NOMO-1 (cell line): ENCODE data around the gene AMMECR1.
"Not testable (repeated sequence)": the region's sequence is repeated elsewhere in the genome, so short reads cannot be mapped to it uniquely, and the experiment has no call there.

ENCODE experiments used
- DNase-seq, 2 experiments: peaks; one replicate each; lab custom pipeline; 2025; ENCODE audit not compliant: unreplicated experiment in 2 of 2; lab: John Stamatoyannopoulos, UW

The AMMECR1 gene

DNA sequence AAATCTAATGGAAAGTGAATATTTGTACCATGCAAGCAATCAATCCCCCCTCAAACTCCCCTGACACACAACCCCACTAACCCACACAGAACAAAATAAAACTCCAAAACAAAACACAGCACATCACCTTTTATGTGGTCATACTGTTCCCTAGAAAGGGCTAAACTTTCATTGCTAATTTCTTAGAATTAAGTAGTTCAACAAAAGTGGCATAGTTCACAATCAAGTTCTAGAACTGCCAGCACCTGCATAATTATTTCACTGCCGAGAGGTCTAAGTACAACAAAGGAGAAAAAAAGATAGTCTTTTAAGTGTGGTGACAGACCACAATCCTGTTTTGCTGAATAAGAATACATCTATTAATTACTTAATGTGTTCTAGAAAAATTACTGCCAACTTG lies 58.8 kb downstream of the AMMECR1 start:
- no peak for DNase-seq

- DNase-seq, result no peak
Measured at GRCh38 chrX:110258552-110258951, 59.3 kb downstream of the AMMECR1 start.

- no peak for DNase-seq
Measured at GRCh38 chrX:110257889-110258288, 60.0 kb downstream of the AMMECR1 start.

DNA sequence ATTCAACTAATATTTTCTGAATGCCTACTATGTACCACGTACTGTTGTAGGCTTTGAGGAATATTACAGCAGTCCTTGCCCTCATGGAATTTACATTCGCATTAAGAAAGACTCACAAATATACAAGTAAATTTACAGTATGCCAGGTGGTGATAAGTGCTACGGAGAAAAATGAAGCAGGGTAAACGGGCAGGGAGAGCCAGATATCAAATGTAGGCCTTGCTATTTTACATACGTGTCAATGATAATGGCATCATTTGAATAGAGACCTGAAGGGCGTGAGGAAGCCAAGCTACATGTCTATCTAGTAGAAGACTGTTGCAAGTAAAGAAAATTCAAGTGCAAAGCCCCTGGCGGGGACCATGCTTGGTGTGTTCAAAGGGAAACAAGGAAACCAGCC lies 65.2 kb downstream of the AMMECR1 start:
- DNase-seq, result no peak

- DNase-seq, result no peak
Measured at GRCh38 chrX:110251961-110252360, 65.9 kb downstream of the AMMECR1 start.

- DNase-seq, result no peak
Measured at GRCh38 chrX:110251526-110251925, 66.4 kb downstream of the AMMECR1 start.

DNA sequence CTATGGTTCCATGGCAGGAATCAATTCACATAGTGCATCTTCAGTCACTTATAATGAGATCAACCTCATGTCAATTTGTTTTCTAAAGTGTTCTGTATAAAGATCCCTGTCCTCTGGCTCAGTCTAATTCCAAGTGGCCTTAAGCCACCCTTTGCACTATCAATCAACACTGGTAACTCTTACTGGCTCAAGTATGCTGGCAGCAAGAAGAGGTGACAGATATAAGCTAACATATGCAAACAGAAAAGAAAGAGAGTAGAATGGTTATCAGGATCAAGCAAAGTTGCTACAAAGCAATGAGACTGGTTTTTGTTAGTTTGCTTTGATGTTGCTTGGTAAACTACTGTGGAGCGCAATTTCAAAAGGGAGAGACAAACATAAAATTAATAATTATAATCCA lies 67.0 kb downstream of the AMMECR1 start:
- no peak for DNase-seq

GRCh38 chrX:110248578-110248977 lies 69.3 kb downstream of the AMMECR1 start:
- DNase-seq, result no peak

DNA sequence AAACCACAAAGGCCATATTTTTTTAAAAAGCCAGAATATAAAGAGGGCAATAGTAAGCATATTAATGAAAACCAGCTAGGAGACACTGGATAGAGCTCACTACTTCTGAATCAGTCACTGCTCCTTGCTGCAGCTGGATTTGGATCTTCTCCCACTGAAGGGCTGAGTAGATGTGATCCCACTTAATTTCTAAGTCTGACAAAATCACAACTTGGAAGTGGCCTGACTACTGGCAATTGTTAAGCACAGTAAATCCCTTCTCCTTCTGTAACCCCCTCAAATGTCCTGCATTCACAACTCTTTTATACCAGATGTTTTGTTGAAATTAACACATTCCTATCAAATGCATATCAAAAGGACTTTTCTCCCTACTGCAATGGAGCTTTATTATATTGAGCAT lies 72.9 kb downstream of the AMMECR1 start:
- no peak for DNase-seq

- no peak for DNase-seq
Measured at GRCh38 chrX:110242371-110242770, 75.5 kb downstream of the AMMECR1 start.

DNA sequence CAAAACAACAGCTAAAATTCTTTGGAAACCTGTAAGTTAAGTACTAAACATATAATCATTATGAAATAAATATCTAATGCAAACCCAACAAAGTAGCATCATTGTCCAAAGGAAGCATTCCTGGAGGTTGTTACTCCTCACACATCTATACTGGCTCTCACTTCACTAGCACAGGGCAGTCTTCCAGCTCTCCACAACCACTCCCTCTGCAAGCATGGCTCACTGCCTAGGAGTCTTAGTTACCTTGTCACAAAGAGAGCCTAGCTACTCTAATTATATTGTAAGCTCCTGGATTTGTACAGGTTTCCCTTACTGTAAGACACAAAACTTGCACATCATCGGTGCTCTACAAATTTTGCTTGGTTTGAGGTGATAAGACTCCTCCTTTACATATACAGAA lies 76.1 kb downstream of the AMMECR1 start:
- DNase-seq, result no peak

DNA sequence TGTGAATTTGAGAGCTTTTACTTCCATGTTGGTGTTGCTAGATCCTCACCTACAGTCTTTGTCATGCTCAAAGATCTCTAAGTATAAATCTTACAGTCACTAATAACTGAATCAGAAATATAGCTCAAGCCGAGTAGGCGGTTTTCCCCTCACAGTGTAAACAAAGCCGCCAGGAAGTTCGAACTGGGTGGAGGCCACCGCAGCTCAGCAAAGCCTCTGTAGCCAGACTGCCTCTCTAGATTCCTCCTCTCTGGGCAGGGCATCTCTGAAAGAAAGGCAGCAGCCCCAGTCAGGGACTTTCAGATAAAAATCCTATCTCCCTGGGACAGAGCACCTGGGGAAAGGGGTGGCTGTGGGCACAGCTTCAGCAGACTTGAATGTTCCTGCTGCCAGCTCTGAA lies 79.6 kb downstream of the AMMECR1 start:
- not testable (repeated sequence) for DNase-seq

GRCh38 chrX:110231485-110231884 lies 86.4 kb downstream of the AMMECR1 start:
- not testable (repeated sequence) for DNase-seq

GRCh38 chrX:110229497-110230111 lies 88.3 kb downstream of the AMMECR1 start:
- not testable (repeated sequence) for DNase-seq

- no peak for DNase-seq
Measured at GRCh38 chrX:110228453-110228852, 89.4 kb downstream of the AMMECR1 start.

DNA sequence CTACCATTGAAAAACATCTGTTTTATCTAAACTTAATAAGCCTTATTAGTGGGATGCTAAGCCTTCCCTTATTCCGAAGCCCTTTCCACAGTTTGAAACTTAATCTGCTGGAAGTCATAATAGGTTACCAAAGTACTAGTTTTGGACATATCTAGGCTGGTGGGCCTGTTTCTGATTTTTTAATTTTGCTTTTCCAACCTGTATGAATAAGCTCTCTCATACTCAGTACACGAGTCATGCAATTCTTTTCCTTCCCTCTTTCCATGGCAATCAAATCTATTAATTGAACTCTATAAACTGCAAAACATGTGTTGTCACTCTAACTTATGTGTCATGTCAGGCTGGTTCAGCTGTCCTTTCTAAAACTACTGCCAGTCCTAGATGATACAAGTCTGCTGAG lies 91.0 kb downstream of the AMMECR1 start:
- DNase-seq, result no peak

GRCh38 chrX:110224926-110225617 lies 92.8 kb downstream of the AMMECR1 start:
- no peak for DNase-seq

DNA sequence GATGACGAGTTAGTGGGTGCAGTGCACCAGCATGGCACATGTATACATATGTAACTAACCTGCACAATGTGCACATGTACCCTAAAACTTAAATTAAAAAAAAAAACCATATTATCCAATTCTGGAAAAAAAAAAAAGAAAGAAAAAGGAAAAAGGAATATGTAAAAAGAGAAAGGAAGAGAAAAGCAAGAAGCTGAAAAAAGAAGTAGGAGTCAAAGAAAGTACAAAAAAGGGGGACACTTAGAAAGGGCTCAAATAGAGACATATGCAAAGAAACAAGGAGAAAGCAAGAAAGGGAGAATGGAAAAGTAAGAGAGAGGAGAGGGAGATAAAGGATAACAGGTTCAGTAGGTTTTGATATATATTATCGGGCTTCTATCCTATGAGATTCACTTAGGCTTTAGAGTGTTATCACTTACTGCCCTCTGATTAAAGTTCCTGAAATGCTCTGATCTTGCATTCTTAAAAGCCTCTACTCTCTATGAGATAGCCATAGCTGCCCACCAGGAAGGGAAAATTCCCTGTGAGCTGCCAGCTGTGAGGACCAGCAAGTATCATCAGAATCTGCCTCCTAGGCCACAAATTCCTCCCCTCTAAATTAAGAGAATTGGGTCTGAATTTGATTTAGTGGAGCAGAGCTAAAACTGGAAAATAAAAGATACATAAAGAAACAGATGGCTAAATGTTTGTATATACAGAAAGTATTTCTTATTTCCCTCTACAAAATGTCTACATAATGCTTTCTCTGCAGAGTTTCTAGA lies 95.2 kb downstream of the AMMECR1 start:
- DNase-seq, result no peak

DNA sequence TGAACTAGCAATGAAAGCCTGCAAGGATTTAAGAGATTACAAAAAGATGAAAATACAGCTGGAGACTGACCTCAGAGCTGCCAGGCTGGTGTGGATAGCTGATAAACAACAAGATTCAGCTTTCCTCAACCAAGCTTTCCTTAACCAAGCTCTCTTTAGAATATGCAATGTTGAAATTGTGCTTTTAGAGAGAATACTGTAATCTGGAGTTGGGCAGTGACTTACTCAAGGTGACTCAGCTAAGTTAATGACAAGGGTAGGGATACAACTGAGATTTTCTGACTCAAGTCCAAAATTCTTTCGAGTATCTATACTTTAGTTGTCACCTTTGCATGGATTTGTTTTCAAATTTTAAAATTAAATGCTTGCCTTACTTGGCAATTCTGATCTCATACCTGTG lies 98.0 kb downstream of the AMMECR1 start:
- DNase-seq, result no peak

GRCh38 chrX:110218591-110218990 lies 99.3 kb downstream of the AMMECR1 start:
- DNase-seq, result peak in 1 of 2 experiments; percentile 25

DNA sequence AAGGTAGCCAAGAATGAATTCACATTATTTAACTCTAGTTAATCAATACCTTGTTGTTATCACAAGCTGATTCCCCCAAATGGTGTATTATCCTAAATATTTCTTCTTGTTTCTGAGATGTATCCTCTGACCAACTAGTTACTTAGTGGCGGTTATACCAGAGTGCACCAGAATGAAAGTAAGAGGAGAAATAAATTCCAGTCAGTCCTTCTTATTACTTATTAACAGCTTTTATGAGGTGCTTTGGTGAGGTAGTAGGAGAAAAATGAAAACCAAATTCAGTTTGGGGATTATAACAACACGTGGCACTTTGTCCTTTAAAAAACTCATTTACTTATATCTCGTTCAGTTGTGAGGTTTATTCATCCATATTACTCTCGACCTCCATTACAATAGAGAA lies 101.9 kb downstream of the AMMECR1 start:
- no peak for DNase-seq

GRCh38 chrX:110215411-110215810 lies 102.5 kb downstream of the AMMECR1 start:
- DNase-seq, result no peak
